ENCODE measurements around the gene SNRPF.

SNRPF gene

DNA sequence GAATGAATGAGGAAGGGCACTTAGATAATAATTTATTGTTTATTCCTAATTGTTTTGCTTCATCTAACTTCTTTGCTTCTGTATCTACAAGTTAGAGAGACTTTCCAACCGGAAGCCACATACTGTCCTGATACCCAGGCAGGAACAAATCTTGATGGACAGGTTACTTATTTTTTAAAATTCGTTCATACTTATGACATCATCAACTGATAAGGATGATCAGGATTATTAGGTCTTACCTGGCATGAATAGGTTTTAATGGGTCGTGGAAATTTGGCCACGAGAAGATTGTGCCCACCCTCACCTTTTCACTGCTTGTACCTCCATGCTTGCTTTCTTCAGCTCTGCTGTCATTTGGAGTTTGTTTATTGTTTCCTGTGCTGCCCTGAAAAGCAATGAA is 39.3 kb downstream of the SNRPF start:
- TF ChIP-seq, protein P1, sequence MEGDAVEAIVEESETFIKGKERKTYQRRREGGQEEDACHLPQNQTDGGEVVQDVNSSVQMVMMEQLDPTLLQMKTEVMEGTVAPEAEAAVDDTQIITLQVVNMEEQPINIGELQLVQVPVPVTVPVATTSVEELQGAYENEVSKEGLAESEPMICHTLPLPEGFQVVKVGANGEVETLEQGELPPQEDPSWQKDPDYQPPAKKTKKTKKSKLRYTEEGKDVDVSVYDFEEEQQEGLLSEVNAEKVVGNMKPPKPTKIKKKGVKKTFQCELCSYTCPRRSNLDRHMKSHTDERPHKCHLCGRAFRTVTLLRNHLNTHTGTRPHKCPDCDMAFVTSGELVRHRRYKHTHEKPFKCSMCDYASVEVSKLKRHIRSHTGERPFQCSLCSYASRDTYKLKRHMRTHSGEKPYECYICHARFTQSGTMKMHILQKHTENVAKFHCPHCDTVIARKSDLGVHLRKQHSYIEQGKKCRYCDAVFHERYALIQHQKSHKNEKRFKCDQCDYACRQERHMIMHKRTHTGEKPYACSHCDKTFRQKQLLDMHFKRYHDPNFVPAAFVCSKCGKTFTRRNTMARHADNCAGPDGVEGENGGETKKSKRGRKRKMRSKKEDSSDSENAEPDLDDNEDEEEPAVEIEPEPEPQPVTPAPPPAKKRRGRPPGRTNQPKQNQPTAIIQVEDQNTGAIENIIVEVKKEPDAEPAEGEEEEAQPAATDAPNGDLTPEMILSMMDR (conservative IDR thresholded peaks at IDR 0.05; ENCODE audit: low read length): no peak
- no peak overlapping the region for H3K4me3 ChIP-seq (ENCODE audit: low read length)
- DNase-seq (ENCODE audit: low read depth): no peak

DNA sequence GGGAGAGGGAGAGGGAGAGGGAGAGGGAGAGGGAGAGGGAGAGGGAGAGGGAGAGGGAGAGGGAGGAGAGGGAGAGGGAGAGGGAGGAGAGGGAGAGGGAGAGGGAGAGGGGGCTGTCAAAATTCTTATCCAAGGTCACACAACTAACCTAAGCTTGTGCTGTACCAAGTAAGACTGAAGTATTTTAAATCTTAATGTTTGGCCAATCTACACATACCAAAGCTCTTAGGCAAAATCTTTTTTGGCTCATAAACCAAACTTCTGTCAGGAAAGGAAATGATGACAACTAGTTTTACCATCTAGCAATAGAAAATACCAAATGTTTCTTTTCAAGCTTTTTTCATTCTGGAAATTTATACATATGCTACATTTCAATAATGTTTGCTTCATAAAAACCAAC is 49.8 kb downstream of the SNRPF start:
- H3K4me3 ChIP-seq (ENCODE audit: low read length): no peak overlapping the region
- DNase-seq (ENCODE audit: low read depth): peak; percentile 58
- TF ChIP-seq, protein P1 (conservative IDR thresholded peaks at IDR 0.05; ENCODE audit: low read length): no peak

DNA sequence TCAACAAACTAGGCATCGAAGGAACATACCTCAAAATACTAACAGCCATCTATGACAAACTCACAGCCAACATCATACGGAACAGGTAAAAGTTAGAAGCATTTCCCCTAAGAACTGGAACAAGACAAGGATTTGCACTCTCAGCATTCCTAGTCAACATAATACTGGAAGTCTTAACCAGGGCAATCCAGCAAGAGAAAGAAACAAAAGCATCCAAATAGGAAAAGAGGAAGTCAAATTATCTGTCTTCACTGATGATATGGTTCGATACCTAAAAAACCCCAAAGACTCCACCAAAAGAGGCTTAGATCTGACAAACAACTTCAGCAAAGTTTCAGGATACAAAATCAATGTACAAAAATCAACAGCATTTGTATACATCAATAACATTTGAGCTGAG is 51.1 kb downstream of the SNRPF start:
- TF ChIP-seq, protein P1 (conservative IDR thresholded peaks at IDR 0.05; ENCODE audit: low read length): no peak
- DNase-seq (ENCODE audit: low read depth): no peak
- no peak overlapping the region for H3K4me3 ChIP-seq (ENCODE audit: low read length)
